ENCODE results near the gene MRPL23.

MRPL23 gene

GRCh38 chr11:1915795-1916131, 31.4 kb upstream of the MRPL23 start:
- H3K9me3 ChIP-seq (ENCODE audit: insufficient read depth, low read length, severe bottlenecking), result no peaks in the 10 kb centered on the region
- H3K27ac ChIP-seq (ENCODE audit: low read length), result no peak overlapping the region
- DNase-seq (no peak), ATAC-seq (ENCODE audit: insufficient read depth, low read depth) (no peak)
- H3K27me3 ChIP-seq (ENCODE audit: insufficient read depth, low read length, poor library complexity), result no peaks in the 10 kb centered on the region
- H3K79me2 ChIP-seq (ENCODE audit: insufficient read depth, low read length), result no peaks in the 10 kb centered on the region
- no peak overlapping the region for H3K4me2 ChIP-seq (ENCODE audit: insufficient read depth, low read length)
- no peak overlapping the region for H3K4me3 ChIP-seq (ENCODE audit: low read depth in 1 of 2, low read length in 2 of 2)
- no peaks in the 10 kb centered on the region for H4K20me1 ChIP-seq (ENCODE audit: insufficient read depth, low read length)
- H3K4me1 ChIP-seq (ENCODE audit: insufficient read depth, low read length), result no peaks in the 10 kb centered on the region
- H3K36me3 ChIP-seq (ENCODE audit: insufficient read depth, low read length), result no peaks in the 10 kb centered on the region
- no peak overlapping the region for H2AFZ ChIP-seq (ENCODE audit: low read depth, low read length)
- H3K9ac ChIP-seq (ENCODE audit: low read depth, low read length), result no peak overlapping the region
- TF ChIP-seq CTCF (IDR thresholded peaks at IDR 0.05; ENCODE audit: borderline replicate concordance, extremely low read depth, low read length, poor library complexity, severe bottlenecking) (no peak), EZH2 (IDR thresholded peaks at IDR 0.05; ENCODE audit: borderline replicate concordance, low read depth, low read length, severe bottlenecking) (no peak)

- H2AFZ ChIP-seq (ENCODE audit: low read depth, low read length), result no peak overlapping the region
- H3K4me1 ChIP-seq (ENCODE audit: insufficient read depth, low read length), result no peaks in the 10 kb centered on the region
- H3K27ac ChIP-seq (ENCODE audit: low read length), result no peak overlapping the region
- H3K27me3 ChIP-seq (ENCODE audit: insufficient read depth, low read length, poor library complexity), result no peaks in the 10 kb centered on the region
- H3K9ac ChIP-seq (ENCODE audit: low read depth, low read length), result no peak overlapping the region
- no peak overlapping the region for H3K4me3 ChIP-seq (ENCODE audit: low read depth in 1 of 2, low read length in 2 of 2)
- H3K36me3 ChIP-seq (ENCODE audit: insufficient read depth, low read length), result no peaks in the 10 kb centered on the region
- no peak for TF ChIP-seq EZH2 (IDR thresholded peaks at IDR 0.05; ENCODE audit: borderline replicate concordance, low read depth, low read length, severe bottlenecking)
- H4K20me1 ChIP-seq (ENCODE audit: insufficient read depth, low read length), result no peaks in the 10 kb centered on the region
- no peak overlapping the region for H3K4me2 ChIP-seq (ENCODE audit: insufficient read depth, low read length)
- DNase-seq, result no peak
- H3K79me2 ChIP-seq (ENCODE audit: insufficient read depth, low read length), result no peaks in the 10 kb centered on the region
- 0 out of 3 replicates have a peak, but pooled peaks have one; percentile 18 for ATAC-seq (ENCODE audit: insufficient read depth, low read depth)
- no peaks in the 10 kb centered on the region for H3K9me3 ChIP-seq (ENCODE audit: insufficient read depth, low read length, severe bottlenecking)
Observed at GRCh38 chr11:1916132-1916985, 30.8 kb upstream of the MRPL23 start.

GRCh38 chr11:1916986-1917522, 30.1 kb upstream of the MRPL23 start:
- DNase-seq, result no peak
- H2AFZ ChIP-seq (ENCODE audit: low read depth, low read length), result no peak overlapping the region
- no peak overlapping the region for H3K4me2 ChIP-seq (ENCODE audit: insufficient read depth, low read length)
- no peak for ATAC-seq (ENCODE audit: insufficient read depth, low read depth)
- no peak for TF ChIP-seq CTCF (IDR thresholded peaks at IDR 0.05; ENCODE audit: borderline replicate concordance, extremely low read depth, low read length, poor library complexity, severe bottlenecking)
- no peak for TF ChIP-seq EZH2 (IDR thresholded peaks at IDR 0.05; ENCODE audit: borderline replicate concordance, low read depth, low read length, severe bottlenecking)
- no peak overlapping the region for H3K4me3 ChIP-seq (ENCODE audit: low read depth in 1 of 2, low read length in 2 of 2)
- H3K27ac ChIP-seq (ENCODE audit: low read length), result no peak overlapping the region
- no peaks in the 10 kb centered on the region for H3K9me3 ChIP-seq (ENCODE audit: insufficient read depth, low read length, severe bottlenecking)
- no peak overlapping the region for H3K9ac ChIP-seq (ENCODE audit: low read depth, low read length)
- H3K27me3 ChIP-seq (ENCODE audit: insufficient read depth, low read length, poor library complexity), result no peaks in the 10 kb centered on the region
- no peaks in the 10 kb centered on the region for H3K36me3 ChIP-seq (ENCODE audit: insufficient read depth, low read length)
- no peaks in the 10 kb centered on the region for H3K79me2 ChIP-seq (ENCODE audit: insufficient read depth, low read length)
- H4K20me1 ChIP-seq (ENCODE audit: insufficient read depth, low read length), result no peaks in the 10 kb centered on the region
- no peaks in the 10 kb centered on the region for H3K4me1 ChIP-seq (ENCODE audit: insufficient read depth, low read length)
